Pulmonary artery endothelial cell (primary cell): ENCODE measurements around the gene ZNF320. TPM values are rescaled to one million over a fixed set of nuclear protein-coding genes. Genes with fewer than 3 reads are reported as not detected.

ENCODE experiments used
- total RNA-seq: library from RNA; depleted of rRNA; stranded (reverse); fragments of >200 nt; gene quantifications from 2 replicates; pipeline ENCODE4 v1.2.3, GENCODE V29; 2014

Gene ZNF320
- total RNA-seq, 1 donor from 2014 or later = 7.5 TPM

Other genes with a start within 250 kb of the ZNF320 start
- gene ZNF611, start 162.6 kb downstream of the ZNF320 start, total RNA-seq = 8.7 and 11.1 TPM in 2 replicates
- gene ZNF600, start 110.8 kb downstream of the ZNF320 start, total RNA-seq = 3.7 and 6.3 TPM in 2 replicates
- 16.9 and 28.0 TPM in 2 replicates for gene ZNF28, start 76.0 kb downstream of the ZNF320 start, total RNA-seq
- gene ZNF468, start 40.0 kb downstream of the ZNF320 start, total RNA-seq = 19.8 and 39.5 TPM in 2 replicates
- gene ZNF888, start 25.8 kb upstream of the ZNF320 start, total RNA-seq = 5.1 and 9.1 TPM in 2 replicates
- gene ZNF816, start 65.2 kb upstream of the ZNF320 start, total RNA-seq = 6.2 and 11.6 TPM in 2 replicates
- not detected in 2 replicates for gene ERVV-1, start 116.3 kb upstream of the ZNF320 start, total RNA-seq
- not detected in 2 replicates for gene ERVV-2, start 147.1 kb upstream of the ZNF320 start, total RNA-seq
- gene ZNF160, start 205.8 kb upstream of the ZNF320 start, total RNA-seq = 15.1 and 21.7 TPM in 2 replicates
- gene ZNF415, start 235.3 kb upstream of the ZNF320 start, total RNA-seq = 0.86 and 4.9 TPM in 2 replicates